GM12878 (cell line): ENCODE results near the gene MAP3K21. TPM values are rescaled to one million over a fixed set of nuclear protein-coding genes. Genes with fewer than 3 reads are reported as not detected.

Source experiments
- ATAC-seq: fragments of 200-7000 bp; cut with Tn5 transposase; 3 replicates; pipeline ENCODE4 v1.9.1; 2020; ENCODE audit warnings: mild to moderate bottlenecking, moderate library complexity
- BruUV-seq: library from RNA; stranded (reverse); fragments of 400-500 nt; replicated peaks from 2 replicates; lab custom pipeline; 2021; lab: Mats Ljungman, UMichigan
- CTCF ChIA-PET: fragments of 300-600 bp; sonication (Branson Sonifier 250); formaldehyde crosslinking; extraction: SDS; loops from one replicate; lab custom pipeline; 2021; ENCODE audit warnings: inconsistent platforms; lab: Yijun Ruan, JAX
- POLR2A ChIA-PET: fragments of 350-600 bp; formaldehyde crosslinking; extraction: SDS; loops from one replicate; lab custom pipeline; 2021; ENCODE audit warnings: inconsistent platforms; lab: Charles Lee
- RAD21 ChIA-PET: fragments of 300-600 bp; sonication (Branson Sonifier 250); formaldehyde crosslinking; loops from one replicate; lab custom pipeline; 2023; ENCODE audit warnings: antibody characterized with exemption; ENCODE audit not compliant: unreplicated experiment; lab: Charles Lee
- SMC1A ChIA-PET: fragments of 300-600 bp; sonication (Branson Sonifier 250); formaldehyde crosslinking; loops from one replicate; lab custom pipeline; 2023; ENCODE audit not compliant: unreplicated experiment, uncharacterized antibody; lab: Charles Lee
- DNase-seq: peaks from one replicate; pipeline ENCODE4 v3.0.0-alpha.2; 2011; ENCODE audit warnings: low read depth, low spot score
- FAIRE-seq: peaks from 3 replicates; lab custom pipeline; 2011; peaks lifted over from hg19 to GRCh38; lab: Jason Lieb, UNC
- H2AFZ ChIP-seq: 2 replicates; pipeline ENCODE4 v1.6.0; 2011; ENCODE audit warnings: low read depth, low read length, control low read depth; ENCODE audit not compliant: control insufficient read depth
- H3K27ac ChIP-seq: 2 replicates; pipeline ENCODE4 v1.5.1; 2011; ENCODE audit warnings: control low read depth; ENCODE audit not compliant: control insufficient read depth, insufficient read depth
- H3K27me3 ChIP-seq, 2 experiments: replicated peaks in 1 of 2; 2 replicates each; pipeline versions ENCODE4 v1.6.0 to v1.6.1; 2011; ENCODE audit warnings: low read length in 1 of 2; ENCODE audit not compliant: control insufficient read depth in 2 of 2, insufficient read depth in 2 of 2
- H3K36me3 ChIP-seq, 2 experiments: 2 replicates each; pipeline ENCODE4 v1.5.1; 2011; ENCODE audit warnings: low read length in 1 of 2; ENCODE audit not compliant: control insufficient read depth in 2 of 2, insufficient read depth in 2 of 2
- H3K4me1 ChIP-seq: 2 replicates; pipeline ENCODE4 v1.6.1; 2011; ENCODE audit warnings: mild to moderate bottlenecking, low read length, moderate library complexity, mixed read lengths; ENCODE audit not compliant: control insufficient read depth, insufficient read depth
- H3K4me2 ChIP-seq: 2 replicates; pipeline ENCODE4 v1.6.0; 2011; ENCODE audit warnings: control low read depth; ENCODE audit not compliant: control insufficient read depth, insufficient read depth
- H3K4me3 ChIP-seq: fragments of 200-600 bp; sonication (generic); 2 replicates; pipeline ENCODE4 v1.5.1; 2016
- H3K79me2 ChIP-seq: 2 replicates; pipeline ENCODE4 v1.6.0; 2011; ENCODE audit warnings: low read length; ENCODE audit not compliant: control insufficient read depth, insufficient read depth
- H3K9ac ChIP-seq: 2 replicates; pipeline ENCODE4 v1.8.0; 2011; ENCODE audit warnings: low read length, control low read depth, mixed read lengths; ENCODE audit not compliant: control insufficient read depth, insufficient read depth
- H3K9me3 ChIP-seq: replicated peaks from 3 replicates; pipeline ENCODE4 v1.5.1; 2011; ENCODE audit warnings: mild to moderate bottlenecking, low read length; ENCODE audit not compliant: control insufficient read depth, insufficient read depth
- H4K20me1 ChIP-seq: 2 replicates; pipeline ENCODE4 v1.6.0; 2011; ENCODE audit not compliant: control insufficient read depth, insufficient read depth
- BCL3 ChIP-seq: IDR thresholded peaks from 2 replicates; pipeline ENCODE4 v1.6.1; 2011; ENCODE audit warnings: borderline replicate concordance, low read depth, mild to moderate bottlenecking, moderate library complexity, low read length; ENCODE audit not compliant: insufficient read depth, poor library complexity, severe bottlenecking
- CHD1 ChIP-seq: IDR thresholded peaks from 2 replicates; pipeline ENCODE4 v1.6.1; 2012; ENCODE audit warnings: low read depth, low read length, improper control_type of control experiment
- HCFC1 ChIP-seq: fragments of 150-350 bp; IDR thresholded peaks from 2 replicates; pipeline ENCODE4 v1.6.1; 2014; ENCODE audit warnings: low read length
- HDAC2 ChIP-seq: fragments of 200-600 bp; sonication (generic); IDR thresholded peaks from 2 replicates; pipeline ENCODE4 v1.6.1; 2017
- NR2C1 ChIP-seq: fragments of 450-650 bp; IDR thresholded peaks from 2 replicates; pipeline ENCODE4 v1.6.1; 2017; ENCODE audit warnings: antibody characterized with exemption, mild to moderate bottlenecking, moderate library complexity
- NR2F1 ChIP-seq: fragments of 450-650 bp; conservative IDR thresholded peaks from 2 replicates; pipeline ENCODE4 v1.6.1; 2017; ENCODE audit warnings: mild to moderate bottlenecking
- POLR2AphosphoS2 ChIP-seq: IDR thresholded peaks from 2 replicates; pipeline ENCODE4 v1.6.1; 2011; ENCODE audit warnings: low read depth, mild to moderate bottlenecking, low read length, improper control_type of control experiment, moderate library complexity
- RB1 ChIP-seq: fragments of 450-650 bp; formaldehyde crosslinking; IDR thresholded peaks from 2 replicates; pipeline ENCODE4 v1.6.1; 2017; ENCODE audit warnings: mild to moderate bottlenecking, borderline replicate concordance
- RBBP5 ChIP-seq: fragments of 200-600 bp; sonication (generic); conservative IDR thresholded peaks from 2 replicates; pipeline ENCODE4 v1.6.1; 2016
- RUNX3 ChIP-seq: IDR thresholded peaks from 2 replicates; pipeline ENCODE4 v1.6.1; 2012; ENCODE audit warnings: low read length, inconsistent platforms
- TBL1XR1 ChIP-seq: IDR thresholded peaks from 2 replicates; pipeline ENCODE4 v1.6.1; 2012; ENCODE audit warnings: low read depth, low read length, improper control_type of control experiment
- ZNF687 ChIP-seq: fragments of 450-650 bp; IDR thresholded peaks from 2 replicates; pipeline ENCODE4 v1.6.1; 2017; ENCODE audit warnings: mild to moderate bottlenecking, moderate library complexity
- WGBS: methylation state at CpG from one replicate; pipeline ENCODE4 v1.1.6; 2016; ENCODE audit warnings: low lambda C conversion rate; ENCODE audit not compliant: insufficient replicate concordance, insufficient coverage; ENCODE audit errors: missing lambda C conversion rate; 5-methylcytosine and 5-hydroxymethylcytosine counted together
- in situ Hi-C: fragments of 300-500 bp; cut with MboI; formaldehyde crosslinking; loops from 9 replicates; pipeline ENCODE4 v1.14.3; 2018; ENCODE audit warnings: mixed read lengths
- intact Hi-C: fragments of 100-400 bp; cut with micrococcal nuclease; formaldehyde crosslinking; loops from one replicate; pipeline ENCODE4 v1.14.2; 2022; ENCODE audit not compliant: unreplicated experiment
- polyA plus RNA-seq, 11 experiments: library from polyadenylated mRNA; depleted of rRNA in 4 of 11; unstranded in 6 of 11; stranded (reverse) in 5 of 11; fragments of >200 nt; fragmentation: Nextera tagmentation in 4 of 11; fragmentation: Illumina TruSeq in 1 of 11; extraction: Ambion mirVana in 4 of 11; extraction: Trizol in 1 of 11; gene quantifications; 1 replicate in 1 of 11; 2 replicates in 10 of 11; pipeline versions ENCODE4 v1.2.1 to v1.2.3, GENCODE V29; 2011 to 2016; ENCODE audit warnings: inconsistent platforms in 2 of 11, missing spikeins in 2 of 11, low read depth in 1 of 11
- total RNA-seq, 4 experiments: library from RNA; depleted of rRNA in 3 of 4; stranded (reverse); fragments of >200 nt in 3 of 4; fragmentation: Illumina TruSeq in 1 of 4; extraction: Trizol in 1 of 4; gene quantifications; 2 replicates each; pipeline versions ENCODE4 v1.2.1 to v1.2.3, GENCODE V29; 2013 to 2021
- TF ChIP-seq, protein P1 (sequence below): fragments of 450-650 bp; IDR thresholded peaks from 2 replicates; pipeline ENCODE4 v1.6.1; 2017; ENCODE audit warnings: low read depth, mild to moderate bottlenecking, moderate library complexity
- TF ChIP-seq, protein P2 (sequence below): fragments of 450-650 bp; IDR thresholded peaks from 2 replicates; pipeline ENCODE4 v1.6.1; 2018; ENCODE audit warnings: mild to moderate bottlenecking, low read depth, moderate library complexity; ENCODE audit not compliant: partially characterized antibody

The MAP3K21 gene
- total and polyA plus RNA-seq, 10 of the 15 experiments (the other 5 are each of a cell fraction or from before 2014, with no cell fraction given), result 0.02 to 0.21 (median 0.09) TPM; not detected in 1

GRCh38 chr1:233278631-233279030, 48.9 kb upstream of the MAP3K21 start (continued):
- TF ChIP-seq RB1, result no peak
- no peak for TF ChIP-seq CHD1
- no peak for TF ChIP-seq RBBP5
- no peak for TF ChIP-seq ZNF687

DNA sequence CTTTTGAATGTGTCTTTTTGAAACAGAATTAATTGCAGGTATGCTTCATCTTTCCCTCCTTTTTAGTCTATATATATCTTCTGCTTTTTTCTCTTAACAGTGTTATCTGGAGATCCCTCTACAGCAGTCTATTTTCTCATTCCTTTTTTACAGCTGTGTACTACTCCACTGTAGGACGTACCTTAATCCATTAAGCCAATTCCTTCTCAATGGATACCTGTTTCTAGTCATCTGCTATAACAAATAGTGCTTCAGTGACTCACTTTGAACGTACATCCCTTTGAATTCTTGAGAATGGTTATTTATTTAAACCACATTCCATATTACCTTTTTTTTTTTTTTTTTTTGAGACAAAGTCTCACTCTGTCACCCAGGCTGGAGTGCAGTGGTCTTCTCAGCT, 47.6 kb upstream of the MAP3K21 start:
- no TSS peak for BruUV-seq
- TF ChIP-seq, protein P1, sequence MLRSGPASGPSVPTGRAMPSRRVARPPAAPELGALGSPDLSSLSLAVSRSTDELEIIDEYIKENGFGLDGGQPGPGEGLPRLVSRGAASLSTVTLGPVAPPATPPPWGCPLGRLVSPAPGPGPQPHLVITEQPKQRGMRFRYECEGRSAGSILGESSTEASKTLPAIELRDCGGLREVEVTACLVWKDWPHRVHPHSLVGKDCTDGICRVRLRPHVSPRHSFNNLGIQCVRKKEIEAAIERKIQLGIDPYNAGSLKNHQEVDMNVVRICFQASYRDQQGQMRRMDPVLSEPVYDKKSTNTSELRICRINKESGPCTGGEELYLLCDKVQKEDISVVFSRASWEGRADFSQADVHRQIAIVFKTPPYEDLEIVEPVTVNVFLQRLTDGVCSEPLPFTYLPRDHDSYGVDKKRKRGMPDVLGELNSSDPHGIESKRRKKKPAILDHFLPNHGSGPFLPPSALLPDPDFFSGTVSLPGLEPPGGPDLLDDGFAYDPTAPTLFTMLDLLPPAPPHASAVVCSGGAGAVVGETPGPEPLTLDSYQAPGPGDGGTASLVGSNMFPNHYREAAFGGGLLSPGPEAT, result no peak
- TF ChIP-seq RUNX3 (no peak), NR2C1 (no peak), HDAC2 (no peak), CHD1 (no peak), POLR2AphosphoS2 (no peak), BCL3 (no peak), HCFC1 (no peak), NR2F1 (no peak), TBL1XR1 (no peak)
- TF ChIP-seq, protein P2, sequence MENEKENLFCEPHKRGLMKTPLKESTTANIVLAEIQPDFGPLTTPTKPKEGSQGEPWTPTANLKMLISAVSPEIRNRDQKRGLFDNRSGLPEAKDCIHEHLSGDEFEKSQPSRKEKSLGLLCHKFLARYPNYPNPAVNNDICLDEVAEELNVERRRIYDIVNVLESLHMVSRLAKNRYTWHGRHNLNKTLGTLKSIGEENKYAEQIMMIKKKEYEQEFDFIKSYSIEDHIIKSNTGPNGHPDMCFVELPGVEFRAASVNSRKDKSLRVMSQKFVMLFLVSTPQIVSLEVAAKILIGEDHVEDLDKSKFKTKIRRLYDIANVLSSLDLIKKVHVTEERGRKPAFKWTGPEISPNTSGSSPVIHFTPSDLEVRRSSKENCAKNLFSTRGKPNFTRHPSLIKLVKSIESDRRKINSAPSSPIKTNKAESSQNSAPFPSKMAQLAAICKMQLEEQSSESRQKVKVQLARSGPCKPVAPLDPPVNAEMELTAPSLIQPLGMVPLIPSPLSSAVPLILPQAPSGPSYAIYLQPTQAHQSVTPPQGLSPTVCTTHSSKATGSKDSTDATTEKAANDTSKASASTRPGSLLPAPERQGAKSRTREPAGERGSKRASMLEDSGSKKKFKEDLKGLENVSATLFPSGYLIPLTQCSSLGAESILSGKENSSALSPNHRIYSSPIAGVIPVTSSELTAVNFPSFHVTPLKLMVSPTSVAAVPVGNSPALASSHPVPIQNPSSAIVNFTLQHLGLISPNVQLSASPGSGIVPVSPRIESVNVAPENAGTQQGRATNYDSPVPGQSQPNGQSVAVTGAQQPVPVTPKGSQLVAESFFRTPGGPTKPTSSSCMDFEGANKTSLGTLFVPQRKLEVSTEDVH, result no peak

More for the DNA sequence above, 47.6 kb upstream of the MAP3K21 start:
- no peak overlapping the region for H3K27ac ChIP-seq
- no peak overlapping the region for H3K4me3 ChIP-seq
- no peaks in the 10 kb centered on the region for H3K36me3 ChIP-seq
- H3K4me1 ChIP-seq, result peaks cover 13% of the 10 kb centered on the region
- H3K9me3 ChIP-seq, result no peaks in the 10 kb centered on the region; the same call in 1 of the 3 replicates
- no peak overlapping the region for H2AFZ ChIP-seq
- H3K9ac ChIP-seq, result no peak overlapping the region
- intact Hi-C loops (no loop called here), in situ Hi-C loops (no loop called here)
- FAIRE-seq, result no peak
- H3K27me3 ChIP-seq, result no peaks in the 10 kb centered on the region
- no peak overlapping the region for H3K4me2 ChIP-seq
- no peaks in the 10 kb centered on the region for H3K79me2 ChIP-seq
- no peak for ATAC-seq
- CTCF ChIA-PET, result no interaction called here
- DNase-seq, result no peak
- SMC1A ChIA-PET, result no interaction called here
- H4K20me1 ChIP-seq, result no peaks in the 10 kb centered on the region
- POLR2A ChIA-PET, result no interaction called here
- 86% methylated on average over 2 of the region's 2 CpGs for WGBS
- RAD21 ChIA-PET, result no interaction called here
